ENCODE data around the gene NDUFV1.

The NDUFV1 gene

DNA sequence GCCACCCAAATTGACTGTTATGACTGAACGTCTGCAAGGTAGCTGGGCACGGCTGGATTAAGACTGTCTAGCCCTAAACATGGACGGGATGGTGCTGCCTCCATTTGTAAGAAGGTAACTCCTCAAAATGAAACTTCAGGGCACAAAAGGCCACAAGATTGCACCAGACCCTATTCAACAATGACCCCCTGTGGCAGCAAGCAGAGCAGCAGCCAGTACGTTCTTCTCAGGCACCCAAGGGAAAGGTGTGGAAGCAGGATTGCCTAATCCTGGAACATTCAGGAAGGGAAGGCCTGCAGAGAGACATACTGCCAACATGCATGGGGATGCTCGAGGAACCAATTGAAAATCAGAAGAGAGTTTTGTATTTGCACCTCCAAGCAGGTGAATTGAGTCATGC, 37.3 kb downstream of the NDUFV1 start:
- TF ChIP-seq, protein P1, sequence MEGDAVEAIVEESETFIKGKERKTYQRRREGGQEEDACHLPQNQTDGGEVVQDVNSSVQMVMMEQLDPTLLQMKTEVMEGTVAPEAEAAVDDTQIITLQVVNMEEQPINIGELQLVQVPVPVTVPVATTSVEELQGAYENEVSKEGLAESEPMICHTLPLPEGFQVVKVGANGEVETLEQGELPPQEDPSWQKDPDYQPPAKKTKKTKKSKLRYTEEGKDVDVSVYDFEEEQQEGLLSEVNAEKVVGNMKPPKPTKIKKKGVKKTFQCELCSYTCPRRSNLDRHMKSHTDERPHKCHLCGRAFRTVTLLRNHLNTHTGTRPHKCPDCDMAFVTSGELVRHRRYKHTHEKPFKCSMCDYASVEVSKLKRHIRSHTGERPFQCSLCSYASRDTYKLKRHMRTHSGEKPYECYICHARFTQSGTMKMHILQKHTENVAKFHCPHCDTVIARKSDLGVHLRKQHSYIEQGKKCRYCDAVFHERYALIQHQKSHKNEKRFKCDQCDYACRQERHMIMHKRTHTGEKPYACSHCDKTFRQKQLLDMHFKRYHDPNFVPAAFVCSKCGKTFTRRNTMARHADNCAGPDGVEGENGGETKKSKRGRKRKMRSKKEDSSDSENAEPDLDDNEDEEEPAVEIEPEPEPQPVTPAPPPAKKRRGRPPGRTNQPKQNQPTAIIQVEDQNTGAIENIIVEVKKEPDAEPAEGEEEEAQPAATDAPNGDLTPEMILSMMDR (IDR thresholded peaks at IDR 0.05; ENCODE audit: extremely low read depth, insufficient read depth, missing control alignments): peak; percentile 36
- no peak for DNase-seq (ENCODE audit: low spot score)
- in situ Hi-C loops (cut with MboI; ENCODE audit: low pct_unique_long_range_greater_than_20kb, low sequenced_read_pairs, unreplicated experiment): no loop called here

DNA sequence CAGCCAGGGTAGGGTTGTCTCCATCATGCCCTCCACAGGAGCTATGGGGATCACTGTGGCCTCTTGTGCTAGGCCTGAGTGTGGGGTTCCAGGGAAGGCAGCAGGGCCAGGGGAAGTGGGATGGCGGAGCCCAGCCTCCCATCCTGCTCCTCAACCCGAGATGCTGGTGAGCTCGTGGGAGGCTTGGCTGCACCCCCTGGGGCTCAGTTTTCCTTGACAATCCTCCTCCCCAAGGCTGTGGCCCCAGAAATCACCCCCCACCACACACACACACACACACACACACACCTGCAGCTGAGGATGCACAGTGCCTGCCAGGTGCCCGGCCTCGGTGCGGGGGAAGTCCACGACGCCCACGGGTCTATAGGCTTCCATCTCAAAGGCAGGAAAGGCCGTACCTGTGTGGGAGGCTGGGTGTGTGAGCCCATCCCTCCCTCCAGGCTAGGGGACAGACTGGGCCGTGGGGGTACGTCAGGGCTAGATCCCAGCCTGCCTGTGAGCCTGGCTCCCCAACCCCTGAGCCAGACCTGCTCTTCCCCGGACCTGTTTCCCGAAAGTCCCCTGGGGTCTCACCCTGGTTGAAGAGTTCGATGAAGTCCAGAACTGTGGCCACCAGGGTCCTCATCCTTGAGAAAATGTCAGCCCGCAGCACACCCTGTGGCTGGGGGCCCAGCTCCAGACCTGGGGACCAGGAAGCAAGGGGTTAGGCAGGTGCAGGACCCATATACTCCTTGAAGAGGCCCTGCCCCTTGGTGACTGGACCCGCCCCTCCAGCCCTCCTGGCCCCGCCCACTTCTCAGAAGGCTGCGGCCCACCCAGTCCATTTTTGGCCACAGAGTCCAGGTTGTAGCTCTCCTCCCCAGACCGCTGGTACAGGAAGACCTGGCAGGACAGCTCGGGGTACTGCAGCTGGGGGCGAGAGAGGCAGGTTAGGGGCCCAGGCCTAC, 38.0 kb downstream of the NDUFV1 start:
- TF ChIP-seq, protein P1 (IDR thresholded peaks at IDR 0.05; ENCODE audit: extremely low read depth, insufficient read depth, missing control alignments): no peak
- no peak for DNase-seq (ENCODE audit: low spot score)
- in situ Hi-C loops (cut with MboI; ENCODE audit: low pct_unique_long_range_greater_than_20kb, low sequenced_read_pairs, unreplicated experiment): no loop called here

DNA sequence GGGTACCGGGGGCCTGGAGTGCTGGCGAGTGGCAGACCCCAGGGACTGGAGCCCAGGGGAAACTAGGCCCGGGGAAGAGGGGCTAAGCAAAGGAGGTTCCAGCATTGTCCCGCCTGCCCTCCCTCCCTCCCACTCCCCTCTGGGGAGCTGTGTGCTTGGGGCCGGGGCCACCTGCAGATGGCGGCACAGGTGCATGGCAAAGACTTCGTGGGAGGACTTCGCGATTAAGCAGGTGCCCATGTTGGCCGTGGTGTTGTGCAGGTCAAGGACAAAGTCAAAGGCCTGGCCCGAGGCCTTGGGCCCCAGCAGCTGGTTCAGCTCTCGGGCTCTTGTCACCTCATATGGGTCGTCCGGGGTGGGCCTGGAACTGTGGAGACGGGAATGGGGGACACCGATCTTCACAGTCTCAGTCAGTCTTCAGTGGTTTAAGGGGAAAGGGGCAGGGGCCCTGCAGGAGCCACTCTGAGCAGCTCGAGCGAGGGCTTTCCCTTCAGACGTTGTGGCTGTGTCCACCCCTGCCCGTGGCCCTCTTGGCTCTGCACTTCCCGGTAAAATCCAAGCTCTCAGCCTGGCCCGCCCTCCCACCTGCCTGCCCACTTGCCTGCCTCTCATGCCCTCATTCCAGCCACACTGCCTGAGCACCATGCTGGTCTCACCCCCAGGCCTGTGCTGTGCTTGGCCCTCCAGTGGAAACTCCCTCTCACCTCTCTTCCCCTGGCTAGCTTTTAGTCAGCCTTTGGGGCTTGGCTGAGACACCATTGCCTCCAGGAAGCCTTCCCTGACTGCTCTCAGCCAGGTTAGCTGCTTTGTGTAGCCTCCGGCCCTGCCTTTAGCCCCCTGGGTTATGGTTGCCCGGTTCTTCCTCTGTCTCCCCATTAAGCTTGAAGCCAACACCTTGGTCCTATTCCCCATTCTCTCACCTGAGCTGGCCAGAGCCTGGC, 39.1 kb downstream of the NDUFV1 start:
- TF ChIP-seq, protein P1 (IDR thresholded peaks at IDR 0.05; ENCODE audit: extremely low read depth, insufficient read depth, missing control alignments): peak; percentile 37
- DNase-seq (ENCODE audit: low spot score): no peak

DNA sequence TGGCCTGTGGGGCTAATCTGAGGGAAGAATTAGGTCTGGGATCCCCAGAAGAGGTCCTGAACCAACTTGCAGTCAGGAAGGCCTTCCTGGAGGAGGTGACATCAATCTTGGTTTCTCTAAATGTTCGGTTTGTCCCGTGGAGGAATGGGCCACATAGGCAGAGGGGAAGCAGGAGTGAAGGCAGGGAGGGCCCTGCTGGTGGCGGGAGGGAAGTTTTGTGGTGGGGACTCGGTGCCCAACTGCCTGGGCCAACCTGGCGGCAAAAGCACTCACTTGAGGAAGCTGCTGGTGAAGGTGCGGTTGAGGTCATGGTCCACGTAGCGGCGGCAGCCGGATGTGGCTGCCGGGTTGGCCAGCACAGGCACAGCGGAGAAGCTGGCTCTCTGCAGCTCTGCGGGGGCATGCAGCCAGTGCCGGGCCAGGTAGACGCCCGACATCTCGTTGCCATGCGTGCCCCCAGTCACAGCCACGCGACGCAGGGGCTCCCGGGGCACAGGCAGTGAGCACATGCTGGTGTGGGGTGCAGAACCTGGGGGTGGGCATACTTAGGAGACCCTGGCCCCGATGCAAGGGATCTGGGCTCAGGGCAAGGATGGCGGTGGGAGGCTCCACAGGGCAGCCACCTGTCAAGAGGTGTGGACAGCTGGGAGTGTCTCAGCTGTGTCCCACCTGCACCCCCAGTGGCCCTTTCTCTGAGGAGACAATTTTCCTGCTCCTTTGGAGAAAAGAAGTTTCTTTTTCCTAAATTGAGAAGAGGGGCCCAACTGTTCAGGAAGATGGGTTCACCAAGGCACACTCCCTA, 40.0 kb downstream of the NDUFV1 start:
- TF ChIP-seq, protein P1 (IDR thresholded peaks at IDR 0.05; ENCODE audit: extremely low read depth, insufficient read depth, missing control alignments): no peak
- in situ Hi-C loops (cut with MboI; ENCODE audit: low pct_unique_long_range_greater_than_20kb, low sequenced_read_pairs, unreplicated experiment): no loop called here
- no peak for DNase-seq (ENCODE audit: low spot score)

More for the DNA sequence above, 39.1 kb downstream of the NDUFV1 start:
- in situ Hi-C loops (cut with MboI; ENCODE audit: low pct_unique_long_range_greater_than_20kb, low sequenced_read_pairs, unreplicated experiment): no loop called here

DNA sequence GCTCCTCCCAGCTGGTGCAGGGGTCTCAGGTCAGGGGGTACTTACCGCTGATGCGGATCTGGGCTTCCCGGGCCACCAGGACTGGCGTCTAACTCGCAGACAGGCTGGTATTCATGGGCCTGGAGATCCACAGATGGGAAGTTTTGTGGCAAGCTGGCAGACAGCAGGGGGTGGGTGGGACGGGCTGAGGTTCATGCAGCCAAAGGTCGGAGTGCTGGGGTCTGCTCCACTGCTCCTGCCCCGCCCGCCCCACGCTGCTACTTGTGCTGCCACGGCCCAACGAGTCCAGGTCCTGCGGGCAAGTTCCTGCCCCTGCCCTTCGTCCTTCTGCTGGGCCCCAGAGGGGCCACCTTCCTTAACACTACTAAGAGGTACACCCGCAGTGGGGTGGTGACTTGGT, 40.7 kb downstream of the NDUFV1 start:
- no peak for DNase-seq (ENCODE audit: low spot score)
- TF ChIP-seq, protein P1 (IDR thresholded peaks at IDR 0.05; ENCODE audit: extremely low read depth, insufficient read depth, missing control alignments): no peak
- in situ Hi-C loops (cut with MboI; ENCODE audit: low pct_unique_long_range_greater_than_20kb, low sequenced_read_pairs, unreplicated experiment): no loop called here
